ENCODE results near the gene DAGLB.
A peak's percentile ranks its signal among the peaks of the same experiment; 100 is the strongest.

Gene DAGLB

GRCh38 chr7:6375348-6376101 lies 72.2 kb downstream of the DAGLB start:
- no peak for DNase-seq (ENCODE audit: low read depth)
- peak overlapping the region; percentile 84 for H3K4me3 ChIP-seq (ENCODE audit: control insufficient read depth, low read depth, low read length)
- no peak for TF ChIP-seq CTCF (IDR thresholded peaks at IDR 0.05; ENCODE audit: control insufficient read depth, insufficient read depth, low read depth, low read length, missing control alignments)

- peak; percentile 32 for DNase-seq (ENCODE audit: low read depth)
Observed at GRCh38 chr7:6367701-6368211, 80.0 kb downstream of the DAGLB start.

GRCh38 chr7:6365451-6365850 lies 82.3 kb downstream of the DAGLB start:
- no peak overlapping the region for H3K4me3 ChIP-seq (ENCODE audit: control insufficient read depth, low read depth, low read length)
- DNase-seq (ENCODE audit: low read depth) = no peak
- no peak for TF ChIP-seq CTCF (IDR thresholded peaks at IDR 0.05; ENCODE audit: control insufficient read depth, insufficient read depth, low read depth, low read length, missing control alignments)

More at GRCh38 chr7:6367701-6368211, 80.0 kb downstream of the DAGLB start:
- no peak overlapping the region for H3K4me3 ChIP-seq (ENCODE audit: control insufficient read depth, low read depth, low read length)
- TF ChIP-seq CTCF (IDR thresholded peaks at IDR 0.05; ENCODE audit: control insufficient read depth, insufficient read depth, low read depth, low read length, missing control alignments) = no peak

- no peak overlapping the region for H3K4me3 ChIP-seq (ENCODE audit: control insufficient read depth, low read depth, low read length)
- no peak for TF ChIP-seq CTCF (IDR thresholded peaks at IDR 0.05; ENCODE audit: control insufficient read depth, insufficient read depth, low read depth, low read length, missing control alignments)
- DNase-seq (ENCODE audit: low read depth) = no peak
Observed at GRCh38 chr7:6360841-6361240, 86.9 kb downstream of the DAGLB start.

GRCh38 chr7:6359734-6360133 lies 88.0 kb downstream of the DAGLB start:
- no peak for TF ChIP-seq CTCF (IDR thresholded peaks at IDR 0.05; ENCODE audit: control insufficient read depth, insufficient read depth, low read depth, low read length, missing control alignments)
- DNase-seq (ENCODE audit: low read depth) = no peak
- no peak overlapping the region for H3K4me3 ChIP-seq (ENCODE audit: control insufficient read depth, low read depth, low read length)

All from AG09309 (cell line).